HG03565 (cell line): ENCODE results near the gene METTL25.

Experiments
- ATAC-seq: cut with Tn5 transposase; IDR thresholded peaks from one replicate; pipeline ENCODE4 v1.9.1; 2021; ENCODE audit warnings: mild to moderate bottlenecking, moderate library complexity; ENCODE audit not compliant: unreplicated experiment

METTL25 gene

GRCh38 chr12:82406651-82407050 is 48.3 kb downstream of the METTL25 start:
- ATAC-seq: no peak

- no peak for ATAC-seq
Measured at GRCh38 chr12:82407481-82407880, 49.2 kb downstream of the METTL25 start.

- no peak for ATAC-seq
Measured at GRCh38 chr12:82408844-82409243, 50.5 kb downstream of the METTL25 start.

- no peak for ATAC-seq
Measured at GRCh38 chr12:82411546-82412230, 53.4 kb downstream of the METTL25 start.

GRCh38 chr12:82412246-82412645 is 53.9 kb downstream of the METTL25 start:
- ATAC-seq: no peak

- no peak for ATAC-seq
Measured at GRCh38 chr12:82414044-82414443, 55.7 kb downstream of the METTL25 start.

GRCh38 chr12:82414926-82415325 is 56.6 kb downstream of the METTL25 start:
- ATAC-seq: no peak

- no peak for ATAC-seq
Measured at GRCh38 chr12:82415402-82415801, 57.1 kb downstream of the METTL25 start.

GRCh38 chr12:82425241-82425640 is 66.9 kb downstream of the METTL25 start:
- no peak for ATAC-seq

GRCh38 chr12:82426081-82426480 is 67.8 kb downstream of the METTL25 start:
- no peak for ATAC-seq

- no peak for ATAC-seq
Measured at GRCh38 chr12:82426586-82426985, 68.3 kb downstream of the METTL25 start.

GRCh38 chr12:82430541-82431145 is 72.3 kb downstream of the METTL25 start:
- no peak for ATAC-seq

GRCh38 chr12:82434392-82434911 is 76.1 kb downstream of the METTL25 start:
- ATAC-seq: no peak

GRCh38 chr12:82436354-82436753 is 78.0 kb downstream of the METTL25 start:
- ATAC-seq: no peak

GRCh38 chr12:82437744-82438143 is 79.4 kb downstream of the METTL25 start:
- peak; percentile 34 for ATAC-seq

GRCh38 chr12:82438356-82438755 is 80.0 kb downstream of the METTL25 start:
- peak; percentile 66 for ATAC-seq

GRCh38 chr12:82440885-82441284 is 82.6 kb downstream of the METTL25 start:
- ATAC-seq: no peak

GRCh38 chr12:82448911-82449578 is 90.7 kb downstream of the METTL25 start:
- ATAC-seq: no peak

- ATAC-seq: no peak
Measured at GRCh38 chr12:82456633-82457032, 98.3 kb downstream of the METTL25 start.

GRCh38 chr12:82458101-82458500 is 99.8 kb downstream of the METTL25 start:
- no peak for ATAC-seq

- no peak for ATAC-seq
Measured at GRCh38 chr12:82461393-82461792, 103.1 kb downstream of the METTL25 start.

- no peak for ATAC-seq
Measured at GRCh38 chr12:82461836-82462235, 103.5 kb downstream of the METTL25 start.
